ENCODE measurements around the gene UEVLD.

DNA sequence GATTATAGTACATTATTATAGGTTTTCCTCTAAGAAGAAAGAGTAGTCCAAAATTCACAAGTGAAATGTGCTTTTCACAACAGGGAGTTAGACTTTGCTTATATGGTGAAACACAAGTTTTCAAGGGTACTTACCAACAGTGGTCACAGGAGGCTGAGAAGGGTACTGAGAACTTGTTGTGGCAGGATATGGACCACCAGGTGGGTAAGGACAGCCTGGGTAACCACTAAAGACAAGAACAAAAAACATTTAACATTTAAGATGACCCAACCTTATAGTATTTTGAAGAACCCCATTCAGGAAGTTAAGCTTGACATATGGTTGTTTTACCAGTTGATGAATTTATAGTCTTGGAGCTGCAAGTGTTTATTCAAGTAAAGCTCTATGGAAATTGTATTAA, 86.2 kb downstream of the UEVLD start:
- TF ChIP-seq, protein P1, sequence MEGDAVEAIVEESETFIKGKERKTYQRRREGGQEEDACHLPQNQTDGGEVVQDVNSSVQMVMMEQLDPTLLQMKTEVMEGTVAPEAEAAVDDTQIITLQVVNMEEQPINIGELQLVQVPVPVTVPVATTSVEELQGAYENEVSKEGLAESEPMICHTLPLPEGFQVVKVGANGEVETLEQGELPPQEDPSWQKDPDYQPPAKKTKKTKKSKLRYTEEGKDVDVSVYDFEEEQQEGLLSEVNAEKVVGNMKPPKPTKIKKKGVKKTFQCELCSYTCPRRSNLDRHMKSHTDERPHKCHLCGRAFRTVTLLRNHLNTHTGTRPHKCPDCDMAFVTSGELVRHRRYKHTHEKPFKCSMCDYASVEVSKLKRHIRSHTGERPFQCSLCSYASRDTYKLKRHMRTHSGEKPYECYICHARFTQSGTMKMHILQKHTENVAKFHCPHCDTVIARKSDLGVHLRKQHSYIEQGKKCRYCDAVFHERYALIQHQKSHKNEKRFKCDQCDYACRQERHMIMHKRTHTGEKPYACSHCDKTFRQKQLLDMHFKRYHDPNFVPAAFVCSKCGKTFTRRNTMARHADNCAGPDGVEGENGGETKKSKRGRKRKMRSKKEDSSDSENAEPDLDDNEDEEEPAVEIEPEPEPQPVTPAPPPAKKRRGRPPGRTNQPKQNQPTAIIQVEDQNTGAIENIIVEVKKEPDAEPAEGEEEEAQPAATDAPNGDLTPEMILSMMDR (IDR thresholded peaks at IDR 0.05; ENCODE audit: poor library complexity, severe bottlenecking) = no peak
- no peak for TF ChIP-seq EP300 (conservative IDR thresholded peaks at IDR 0.05; ENCODE audit: poor library complexity, severe bottlenecking)
- no peak for TF ChIP-seq POLR2AphosphoS5 (IDR thresholded peaks at IDR 0.05)
- TF ChIP-seq TAF1 (IDR thresholded peaks at IDR 0.05; ENCODE audit: low read depth) = no peak
- TF ChIP-seq EZH2 (IDR thresholded peaks at IDR 0.05; ENCODE audit: borderline replicate concordance, insufficient read depth, low read length, poor library complexity, severe bottlenecking) = no peak
- TF ChIP-seq, protein P2, sequence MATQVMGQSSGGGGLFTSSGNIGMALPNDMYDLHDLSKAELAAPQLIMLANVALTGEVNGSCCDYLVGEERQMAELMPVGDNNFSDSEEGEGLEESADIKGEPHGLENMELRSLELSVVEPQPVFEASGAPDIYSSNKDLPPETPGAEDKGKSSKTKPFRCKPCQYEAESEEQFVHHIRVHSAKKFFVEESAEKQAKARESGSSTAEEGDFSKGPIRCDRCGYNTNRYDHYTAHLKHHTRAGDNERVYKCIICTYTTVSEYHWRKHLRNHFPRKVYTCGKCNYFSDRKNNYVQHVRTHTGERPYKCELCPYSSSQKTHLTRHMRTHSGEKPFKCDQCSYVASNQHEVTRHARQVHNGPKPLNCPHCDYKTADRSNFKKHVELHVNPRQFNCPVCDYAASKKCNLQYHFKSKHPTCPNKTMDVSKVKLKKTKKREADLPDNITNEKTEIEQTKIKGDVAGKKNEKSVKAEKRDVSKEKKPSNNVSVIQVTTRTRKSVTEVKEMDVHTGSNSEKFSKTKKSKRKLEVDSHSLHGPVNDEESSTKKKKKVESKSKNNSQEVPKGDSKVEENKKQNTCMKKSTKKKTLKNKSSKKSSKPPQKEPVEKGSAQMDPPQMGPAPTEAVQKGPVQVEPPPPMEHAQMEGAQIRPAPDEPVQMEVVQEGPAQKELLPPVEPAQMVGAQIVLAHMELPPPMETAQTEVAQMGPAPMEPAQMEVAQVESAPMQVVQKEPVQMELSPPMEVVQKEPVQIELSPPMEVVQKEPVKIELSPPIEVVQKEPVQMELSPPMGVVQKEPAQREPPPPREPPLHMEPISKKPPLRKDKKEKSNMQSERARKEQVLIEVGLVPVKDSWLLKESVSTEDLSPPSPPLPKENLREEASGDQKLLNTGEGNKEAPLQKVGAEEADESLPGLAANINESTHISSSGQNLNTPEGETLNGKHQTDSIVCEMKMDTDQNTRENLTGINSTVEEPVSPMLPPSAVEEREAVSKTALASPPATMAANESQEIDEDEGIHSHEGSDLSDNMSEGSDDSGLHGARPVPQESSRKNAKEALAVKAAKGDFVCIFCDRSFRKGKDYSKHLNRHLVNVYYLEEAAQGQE (IDR thresholded peaks at IDR 0.05; ENCODE audit: borderline replicate concordance) = no peak
- no peak for TF ChIP-seq RAD21 (conservative IDR thresholded peaks at IDR 0.05)
- no peak for TF ChIP-seq SMC3 (conservative IDR thresholded peaks at IDR 0.05; ENCODE audit: poor library complexity)
